ENCODE data around the gene MAVS. TPM values are rescaled to one million over a fixed set of nuclear protein-coding genes. Genes with fewer than 3 reads are reported as not detected.

MAVS gene
- polyA plus RNA-seq, 1 experiment = 17.4 TPM

GRCh38 chr20:3866464-3866863 is 19.8 kb downstream of the MAVS start:
- no peak for TF ChIP-seq CTCF (IDR thresholded peaks at IDR 0.05; ENCODE audit: insufficient read depth, low read depth, low read length)
- DNase-seq (ENCODE audit: low read depth) = no peak
- POLR2A ChIA-PET = interaction anchor here (0.6 kb wide), 1 partner anchor 396 kb away, joined by 5 read pairs; no protein-coding TSS in a partner anchor
- Histone ChIP-seq H3K36me3 (ENCODE audit: control insufficient read depth, insufficient read depth, low read length) (peaks cover 55% of the 10 kb centered on the region), H3K4me3 (ENCODE audit: low read depth, low read length) (no peak overlapping the region), H3K27me3 (ENCODE audit: control insufficient read depth, insufficient read depth, low read length) (no peaks in the 10 kb centered on the region)
- CTCF ChIA-PET = interaction anchor here (1.0 to 1.9 kb wide), 4 partner anchors 10 to 80 kb away, joined by 3 to 5 read pairs (median 4); partner anchors contain the start of gene CENPB

- DNase-seq (ENCODE audit: low read depth) = no peak
- no peaks in the 10 kb centered on the region for H3K27me3 ChIP-seq (ENCODE audit: control insufficient read depth, insufficient read depth, low read length)
- H3K4me3 ChIP-seq (ENCODE audit: low read depth, low read length) = no peak overlapping the region
- no peak for TF ChIP-seq CTCF (IDR thresholded peaks at IDR 0.05; ENCODE audit: insufficient read depth, low read depth, low read length)
- CTCF ChIA-PET = interaction anchor here (0.6 to 1.9 kb wide), 5 partner anchors 12 to 204 kb away, joined by 3 to 5 read pairs (median 4); partner anchors contain the start of gene CENPB
- POLR2A ChIA-PET = interaction anchor here (0.6 kb wide), 1 partner anchor 339 kb away, joined by 4 read pairs; no protein-coding TSS in a partner anchor
- peaks cover 46% of the 10 kb centered on the region for H3K36me3 ChIP-seq (ENCODE audit: control insufficient read depth, insufficient read depth, low read length)
These were observed 21.2 kb downstream of the MAVS start for GRCh38 chr20:3867802-3868201.

GRCh38 chr20:3869839-3870634 is 23.4 kb downstream of the MAVS start:
- H3K27me3 ChIP-seq (ENCODE audit: control insufficient read depth, insufficient read depth, low read length) = no peaks in the 10 kb centered on the region
- no peak for DNase-seq (ENCODE audit: low read depth)
- no peak for TF ChIP-seq CTCF (IDR thresholded peaks at IDR 0.05; ENCODE audit: insufficient read depth, low read depth, low read length)
- ChIA-PET CTCF (interaction anchor here (1.7 kb wide), 1 partner anchor 15 kb away, joined by 7 read pairs; no protein-coding TSS in a partner anchor), POLR2A (no interaction called here)
- no peak overlapping the region for H3K4me3 ChIP-seq (ENCODE audit: low read depth, low read length)
- peaks cover 29% of the 10 kb centered on the region for H3K36me3 ChIP-seq (ENCODE audit: control insufficient read depth, insufficient read depth, low read length)

- H3K27me3 ChIP-seq (ENCODE audit: control insufficient read depth, insufficient read depth, low read length) = no peaks in the 10 kb centered on the region
- POLR2A ChIA-PET = interaction anchor here (0.5 kb wide), 1 partner anchor 35 kb away, joined by 4 read pairs; no protein-coding TSS in a partner anchor
These were observed 25.1 kb downstream of the MAVS start for GRCh38 chr20:3871550-3872265.

More at GRCh38 chr20:3871550-3872265, 25.1 kb downstream of the MAVS start:
- H3K4me3 ChIP-seq (ENCODE audit: low read depth, low read length) = no peak overlapping the region
- CTCF ChIA-PET = interaction anchor here (0.7 to 1.7 kb wide), 2 partner anchors 15 to 17 kb away, joined by 4 to 7 read pairs; no protein-coding TSS in a partner anchor
- peaks cover 13% of the 10 kb centered on the region for H3K36me3 ChIP-seq (ENCODE audit: control insufficient read depth, insufficient read depth, low read length)
- no peak for DNase-seq (ENCODE audit: low read depth)
- TF ChIP-seq CTCF (IDR thresholded peaks at IDR 0.05; ENCODE audit: insufficient read depth, low read depth, low read length) = no peak
